GM19240 (cell line): ENCODE data around the gene SULT1E1.
"Not testable (repeated sequence)": the region's sequence is repeated elsewhere in the genome, so short reads cannot be mapped to it uniquely, and the experiment has no call there.

Experiments used
- DNase-seq: peaks from one replicate; pipeline ENCODE4 v3.0.0; 2011; ENCODE audit warnings: low spot score; ENCODE audit not compliant: insufficient read length

Gene SULT1E1

DNA sequence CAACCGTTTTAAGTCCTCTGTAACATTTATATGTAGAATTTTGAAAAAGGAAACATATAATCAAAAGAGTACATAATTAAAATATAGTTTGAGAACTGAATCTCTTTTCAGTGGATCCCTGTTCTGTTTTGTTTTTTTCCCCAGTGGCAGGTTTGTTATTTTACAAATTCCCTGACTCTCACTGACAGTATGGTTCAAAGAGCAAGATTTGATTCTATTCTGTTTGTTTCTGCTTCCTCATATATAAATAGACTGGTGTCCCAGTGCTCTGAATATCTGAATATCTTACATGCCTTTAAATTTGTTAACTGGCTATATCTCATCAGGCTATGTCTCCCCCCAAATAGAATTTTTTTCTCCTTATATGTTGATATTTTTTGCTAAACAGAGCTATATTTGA is 16.6 kb downstream of the SULT1E1 start:
- DNase-seq: no peak

GRCh38 chr4:69838977-69839376 is 21.0 kb downstream of the SULT1E1 start:
- DNase-seq: no peak

- no peak for DNase-seq
Observed at GRCh38 chr4:69836287-69836686, 23.7 kb downstream of the SULT1E1 start.

- no peak for DNase-seq
Observed at GRCh38 chr4:69835766-69836165, 24.2 kb downstream of the SULT1E1 start.

GRCh38 chr4:69833251-69833650 is 26.7 kb downstream of the SULT1E1 start:
- DNase-seq: no peak

- no peak for DNase-seq
Observed at GRCh38 chr4:69832326-69833030, 27.5 kb downstream of the SULT1E1 start.

- DNase-seq: no peak
Observed at GRCh38 chr4:69831646-69832325, 28.2 kb downstream of the SULT1E1 start.

GRCh38 chr4:69831270-69831627 is 28.7 kb downstream of the SULT1E1 start:
- DNase-seq: no peak

DNA sequence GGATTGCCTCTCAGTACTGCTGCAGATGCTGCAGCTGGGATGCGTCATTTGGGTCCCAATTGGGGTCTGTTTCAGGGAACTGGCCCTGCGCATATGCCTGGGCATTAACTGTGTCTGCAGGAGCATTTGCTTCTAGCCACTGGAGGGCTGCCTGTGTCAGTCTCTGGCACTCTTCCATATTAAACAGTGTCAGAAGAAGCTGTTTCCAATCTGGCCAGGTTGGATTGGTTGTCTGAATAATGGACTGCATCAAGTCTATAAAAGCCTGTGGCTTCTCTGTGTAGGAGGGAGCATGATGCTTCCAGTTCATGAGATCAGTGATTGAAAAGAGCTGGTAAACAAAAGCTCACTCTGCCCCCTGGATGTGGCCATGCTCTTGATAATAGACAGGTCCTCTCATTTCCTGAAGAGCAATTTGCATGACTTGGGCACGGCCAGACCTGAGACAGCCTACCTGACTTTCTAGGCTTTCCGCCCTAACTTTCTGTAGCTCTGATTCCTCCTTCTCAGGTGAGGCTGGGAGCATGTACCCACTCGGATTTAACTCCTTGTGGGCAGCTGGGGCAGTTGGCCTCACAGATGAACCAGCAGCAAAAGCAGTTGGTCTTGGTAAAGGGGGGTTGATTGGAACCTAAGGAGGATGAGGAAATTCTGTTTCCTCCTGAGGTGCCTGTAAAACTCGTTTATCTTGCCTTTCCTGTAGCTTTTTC is 29.2 kb downstream of the SULT1E1 start:
- DNase-seq: no peak

GRCh38 chr4:69830192-69830559 is 29.8 kb downstream of the SULT1E1 start:
- DNase-seq: no peak

- no peak for DNase-seq
Observed at GRCh38 chr4:69829678-69830077, 30.3 kb downstream of the SULT1E1 start.

DNA sequence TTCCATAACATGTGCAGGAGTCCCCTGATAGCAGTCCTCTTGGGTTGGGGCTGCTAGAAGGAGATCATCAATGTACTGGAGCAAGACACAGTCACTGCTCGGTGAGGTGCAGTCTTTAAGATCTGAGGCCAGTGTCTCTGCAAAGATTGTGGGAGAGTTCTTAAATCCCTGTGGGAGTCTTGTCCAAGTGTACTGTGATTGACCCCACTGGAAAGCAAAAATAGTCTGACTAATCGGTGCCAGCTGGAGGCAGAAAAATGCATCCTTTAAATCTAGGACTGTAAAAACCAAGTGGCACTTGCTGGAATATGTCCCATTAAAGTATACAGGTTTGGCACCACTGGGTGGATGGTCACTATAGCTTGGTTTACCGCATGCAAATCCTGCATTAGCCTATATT is 31.1 kb downstream of the SULT1E1 start:
- DNase-seq: no peak

DNA sequence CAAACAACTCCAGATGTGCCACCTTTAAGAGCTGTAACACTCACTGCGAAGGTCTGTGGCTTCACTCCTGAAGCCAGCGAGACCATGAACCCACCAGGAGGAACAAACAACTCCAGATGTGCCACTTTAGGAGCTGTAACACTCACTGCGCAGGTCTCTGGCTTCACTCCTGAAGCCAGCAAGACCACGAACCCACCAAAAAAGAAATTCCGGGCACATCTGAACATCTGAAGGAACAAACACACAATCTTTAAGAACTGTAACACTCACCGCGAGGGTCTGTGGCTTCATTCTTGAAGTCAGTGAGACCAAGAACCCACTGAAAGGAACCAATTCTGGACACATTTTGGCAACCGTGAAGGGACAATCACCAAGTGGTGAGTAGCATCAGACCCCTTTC is 34.9 kb downstream of the SULT1E1 start:
- DNase-seq: not testable (repeated sequence)

- DNase-seq: no peak
Observed at GRCh38 chr4:69823481-69824186, 36.3 kb downstream of the SULT1E1 start.

GRCh38 chr4:69823048-69823447 is 36.9 kb downstream of the SULT1E1 start:
- no peak for DNase-seq

DNA sequence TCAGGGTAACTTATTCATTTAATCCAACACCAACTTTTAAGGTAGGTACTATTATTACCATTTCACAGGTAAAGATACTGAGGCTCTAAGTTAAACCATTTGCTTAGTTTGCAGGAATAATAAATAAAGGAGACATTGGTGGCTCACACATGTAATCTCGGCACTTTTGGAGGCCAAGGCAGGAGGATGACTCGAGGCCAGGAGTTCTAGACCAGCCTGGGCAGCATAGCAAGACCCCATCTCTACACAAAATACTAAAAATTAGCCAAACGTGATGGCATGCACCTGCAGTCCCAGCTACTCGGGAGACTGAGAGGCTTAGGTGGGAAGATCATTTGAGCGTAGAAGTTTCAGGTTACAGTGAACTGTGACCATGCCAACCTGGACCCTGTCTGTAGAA is 37.7 kb downstream of the SULT1E1 start:
- no peak for DNase-seq

DNA sequence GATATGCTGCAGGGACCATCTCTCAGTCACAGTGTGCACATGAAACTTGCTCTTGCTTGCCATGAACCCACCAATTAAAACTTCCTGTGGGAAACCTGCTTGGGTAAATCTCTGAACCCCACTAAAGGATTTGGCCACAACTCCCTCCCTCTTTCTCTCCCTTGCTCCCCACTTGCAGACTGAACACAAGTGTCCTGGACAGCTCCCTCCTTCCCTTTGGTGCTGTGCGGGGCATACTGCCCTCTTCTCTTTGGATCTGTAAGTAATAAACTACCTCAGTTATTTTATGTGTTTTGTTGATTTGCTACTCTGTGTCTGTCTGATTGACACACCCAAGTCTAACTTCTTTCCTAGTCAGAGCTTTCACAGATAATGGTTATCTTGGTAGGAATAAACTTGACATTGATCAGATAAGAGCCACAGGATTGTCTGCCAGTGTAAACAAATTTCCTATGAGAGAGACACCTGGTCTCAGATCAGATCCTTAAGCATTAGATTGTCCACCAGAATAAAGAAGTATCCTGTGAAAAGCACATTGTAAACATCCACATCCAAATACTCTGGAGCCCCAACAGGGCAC is 41.8 kb downstream of the SULT1E1 start:
- DNase-seq: no peak

DNA sequence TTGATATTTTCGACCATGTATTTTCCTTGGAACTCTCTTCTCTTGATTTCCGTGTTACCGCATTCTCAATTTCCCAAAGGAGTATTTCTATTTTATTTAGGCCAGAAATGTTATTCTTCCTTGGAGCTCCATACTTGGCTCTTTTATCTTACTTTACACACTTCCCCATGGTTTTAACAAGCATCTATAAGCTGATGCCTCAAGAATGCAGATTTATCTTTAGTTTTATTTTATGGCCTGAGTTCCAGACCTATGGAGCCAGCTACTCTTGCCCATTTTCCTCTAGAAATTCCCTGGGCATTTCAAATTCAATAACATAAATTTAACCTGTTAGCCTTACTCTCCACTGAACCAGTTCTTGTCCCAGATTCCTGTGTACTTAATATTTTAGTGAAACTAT is 43.7 kb downstream of the SULT1E1 start:
- DNase-seq: no peak

DNA sequence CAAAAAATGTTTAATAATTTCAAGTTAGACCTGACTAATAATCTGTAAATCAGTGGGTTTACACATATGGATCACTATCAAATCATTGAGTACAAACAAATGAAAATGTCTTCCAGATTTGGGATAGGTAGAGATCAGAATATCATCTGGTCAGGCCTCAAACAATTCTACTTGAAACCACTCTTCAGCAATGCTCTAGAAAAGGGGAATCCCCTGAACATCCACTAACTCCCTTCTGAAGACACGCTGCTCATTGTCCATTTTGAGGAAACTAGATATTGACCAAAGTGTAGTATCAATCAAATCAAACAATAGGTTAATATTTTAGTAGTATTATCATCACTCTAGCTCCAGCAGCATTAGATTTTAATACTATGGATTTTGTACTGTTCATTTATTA is 46.3 kb downstream of the SULT1E1 start:
- DNase-seq: no peak

DNA sequence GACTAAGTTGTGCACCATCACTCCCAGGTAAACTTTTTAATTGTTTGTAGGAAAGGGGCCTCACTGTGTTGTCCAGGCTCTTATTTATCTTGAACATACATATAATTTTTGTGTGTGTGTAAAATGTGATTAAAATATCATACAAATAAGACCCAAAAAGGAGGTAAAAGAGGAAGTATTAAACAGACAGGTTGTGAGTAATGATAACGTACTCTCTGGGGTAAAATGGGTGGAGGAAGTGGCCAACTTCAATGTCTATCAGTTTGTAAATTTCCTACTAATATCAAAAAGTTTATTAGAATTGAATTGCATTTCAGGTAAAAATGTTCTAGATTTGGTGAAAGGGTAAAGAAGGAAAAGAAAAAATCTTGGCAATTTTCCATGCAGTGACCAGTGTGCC is 48.8 kb downstream of the SULT1E1 start:
- no peak for DNase-seq

DNA sequence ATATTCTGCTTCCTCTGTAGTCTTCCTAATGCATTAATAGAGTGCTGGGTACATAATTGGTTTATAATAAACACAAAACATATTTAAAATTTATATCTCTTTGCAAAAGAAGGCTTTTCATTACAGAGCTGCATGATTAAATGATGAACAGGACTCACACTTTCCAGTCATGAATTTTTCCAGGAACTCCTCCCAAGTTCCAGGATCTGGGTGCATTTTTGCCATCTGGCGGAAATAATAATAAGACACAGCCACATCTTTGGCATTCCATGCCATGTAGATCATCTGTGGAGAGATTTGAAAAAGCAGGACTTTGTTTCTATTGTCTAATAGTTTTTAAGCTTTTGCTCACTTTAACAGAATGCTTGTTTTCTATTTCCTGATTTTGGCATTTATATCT is 59.3 kb downstream of the SULT1E1 start:
- no peak for DNase-seq

- no peak for DNase-seq
Observed at GRCh38 chr4:69799337-69799736, 60.6 kb downstream of the SULT1E1 start.
